Right kidney (tissue), 9 donors: ENCODE data around the gene ZNRF2.

Source experiments
- DNase-seq: peaks from one replicate; pipeline ENCODE4 v3.0.0-alpha.2; 2016
- long read RNA-seq, 8 donors: transcript quantifications; one replicate each; lab custom pipeline, GENCODE V29; 2026

Gene ZNRF2
- long read RNA-seq, donor 1, transcript ZNRF2-201 (5 exons, 3,460 nt): major isoform, 16 of 22 reads
- long read RNA-seq, donor 1, partial matches to known transcripts: 6 of 22 reads
- long read RNA-seq, donor 1, other reads (novel, unspliced or antisense): 0 of 22 reads
- long read RNA-seq, donor 2, transcript ZNRF2-201 (5 exons, 3,460 nt): major isoform, 11 of 20 reads
- long read RNA-seq, donor 2, partial matches to known transcripts: 9 of 20 reads
- long read RNA-seq, donor 2, other reads (novel, unspliced or antisense): 0 of 20 reads
- long read RNA-seq, donor 3, transcript ZNRF2-201 (5 exons, 3,460 nt): major isoform, 11 of 18 reads
- long read RNA-seq, donor 3, partial matches to known transcripts: 7 of 18 reads
- long read RNA-seq, donor 3, other reads (novel, unspliced or antisense): 0 of 18 reads
- long read RNA-seq, donor 4, transcript ZNRF2-201 (5 exons, 3,460 nt): major isoform, 18 of 25 reads
- long read RNA-seq, donor 4, partial matches to known transcripts: 7 of 25 reads
- long read RNA-seq, donor 4, other reads (novel, unspliced or antisense): 0 of 25 reads
- long read RNA-seq, donor 5, transcript ZNRF2-201 (5 exons, 3,460 nt): major isoform, 9 of 25 reads
- long read RNA-seq, donor 5, partial matches to known transcripts: 16 of 25 reads
- long read RNA-seq, donor 5, other reads (novel, unspliced or antisense): 0 of 25 reads
- long read RNA-seq, donor 6, transcript ZNRF2-201 (5 exons, 3,460 nt): major isoform, 12 of 12 reads
- long read RNA-seq, donor 6, partial matches to known transcripts: 0 of 12 reads
- long read RNA-seq, donor 6, other reads (novel, unspliced or antisense): 0 of 12 reads
- long read RNA-seq, donor 7, transcript ZNRF2-201 (5 exons, 3,460 nt): major isoform, 21 of 21 reads
- long read RNA-seq, donor 7, partial matches to known transcripts: 0 of 21 reads
- long read RNA-seq, donor 7, other reads (novel, unspliced or antisense): 0 of 21 reads
- long read RNA-seq, donor 8, transcript ZNRF2-201 (5 exons, 3,460 nt): major isoform, 8 of 8 reads
- long read RNA-seq, donor 8, partial matches to known transcripts: 0 of 8 reads
- long read RNA-seq, donor 8, other reads (novel, unspliced or antisense): 0 of 8 reads

GRCh38 chr7:30284298-30285066 lies at the start of gene ZNRF2:
TSS of gene ZNRF2 (plus strand) at chr7:30284597. CDS start at chr7:30285358, 761 bp downstream.
- peak; percentile 98 for DNase-seq

- no peak for DNase-seq
Measured at GRCh38 chr7:30237271-30237695, 47.1 kb upstream of the ZNRF2 start.

- DNase-seq: no peak
Measured at GRCh38 chr7:30238721-30239441, 45.5 kb upstream of the ZNRF2 start.

GRCh38 chr7:30240106-30240800 lies 44.1 kb upstream of the ZNRF2 start:
- DNase-seq: no peak

GRCh38 chr7:30241767-30242166 lies 42.6 kb upstream of the ZNRF2 start:
- DNase-seq: no peak

- no peak for DNase-seq
Measured at GRCh38 chr7:30244340-30244739, 40.1 kb upstream of the ZNRF2 start.

- DNase-seq: no peak
Measured at GRCh38 chr7:30245913-30246312, 38.5 kb upstream of the ZNRF2 start.

GRCh38 chr7:30246392-30246791 lies 38.0 kb upstream of the ZNRF2 start:
- DNase-seq: no peak

- peak; percentile 36 for DNase-seq
Measured at GRCh38 chr7:30247541-30248401, 36.6 kb upstream of the ZNRF2 start.

GRCh38 chr7:30249316-30249715 lies 35.1 kb upstream of the ZNRF2 start:
- DNase-seq: no peak

- DNase-seq: no peak
Measured at GRCh38 chr7:30249986-30250774, 34.2 kb upstream of the ZNRF2 start.

- no peak for DNase-seq
Measured at GRCh38 chr7:30251708-30252329, 32.6 kb upstream of the ZNRF2 start.

- DNase-seq: no peak
Measured at GRCh38 chr7:30252885-30253795, 31.3 kb upstream of the ZNRF2 start.

- no peak for DNase-seq
Measured at GRCh38 chr7:30253796-30254165, 30.6 kb upstream of the ZNRF2 start.

GRCh38 chr7:30254248-30254647 lies 30.1 kb upstream of the ZNRF2 start:
- no peak for DNase-seq

- DNase-seq: no peak
Measured at GRCh38 chr7:30254717-30255063, 29.7 kb upstream of the ZNRF2 start.

GRCh38 chr7:30255064-30255769 lies 29.2 kb upstream of the ZNRF2 start:
- no peak for DNase-seq
